OCI-LY3 (cell line): ENCODE data around the gene SPTBN4.

Experiments used
- H2AFZ ChIP-seq: fragments of 200-600, 300-600 bp; shearing (Covaris generic); 2 replicates; pipeline ENCODE4 v1.6.0; 2014; ENCODE audit warnings: antibody characterized with exemption, low read depth, low read length
- H3K27ac ChIP-seq: fragments of 200-600, 300-600 bp; sonication (generic); 2 replicates; pipeline ENCODE4 v1.5.1; 2014; ENCODE audit warnings: mild to moderate bottlenecking, low read length, moderate library complexity, mixed read lengths
- H3K27me3 ChIP-seq: fragments of 200-600, 300-600 bp; sonication (generic); 2 replicates; pipeline ENCODE4 v1.6.1; 2014; ENCODE audit warnings: low read depth, low read length, mixed read lengths
- H3K36me3 ChIP-seq: fragments of 200-600, 300-600 bp; sonication (generic); replicated peaks from 2 replicates; pipeline ENCODE3; 2014; ENCODE audit warnings: low read depth, low read length, mixed read lengths
- H3K4me1 ChIP-seq: fragments of 300-600, 200-600 bp; sonication (generic); 2 replicates; pipeline ENCODE4 v1.6.1; 2014; ENCODE audit warnings: low read length, mixed read lengths
- H3K4me2 ChIP-seq: fragments of 200-600, 300-600 bp; sonication (generic); 2 replicates; pipeline ENCODE4 v1.6.1; 2014; ENCODE audit warnings: low read length, mixed read lengths
- H3K4me3 ChIP-seq: fragments of 300-600, 200-600 bp; sonication (generic); 2 replicates; pipeline ENCODE4 v1.5.1; 2014; ENCODE audit warnings: antibody characterized with exemption, mild to moderate bottlenecking, low read length, moderate library complexity
- H3K79me2 ChIP-seq: fragments of 300-600, 200-600 bp; shearing (Covaris generic); 2 replicates; pipeline ENCODE4 v1.6.1; 2014; ENCODE audit warnings: mild to moderate bottlenecking, low read length, mixed read lengths
- H3K9ac ChIP-seq: fragments of 300-600, 200-600 bp; shearing (Covaris generic); 2 replicates; pipeline ENCODE4 v1.6.0; 2014; ENCODE audit warnings: mild to moderate bottlenecking, low read length, moderate library complexity
- H3K9me3 ChIP-seq: fragments of 200-600, 300-600 bp; shearing (Covaris generic); 2 replicates; pipeline ENCODE4 v1.6.1; 2014; ENCODE audit warnings: low read length, mixed read lengths; ENCODE audit not compliant: insufficient read depth
- H4K20me1 ChIP-seq: fragments of 200-600, 300-600 bp; sonication (generic); 2 replicates; pipeline ENCODE4 v1.6.1; 2016; ENCODE audit warnings: low read length, mixed read lengths; ENCODE audit not compliant: insufficient read depth
- EZH2phosphoT487 ChIP-seq: fragments of 200-600 bp; shearing (Covaris generic); IDR thresholded peaks from 2 replicates; pipeline ENCODE4 v1.6.1; 2018; ENCODE audit warnings: antibody characterized with exemption, mixed run types, low read depth
- TF ChIP-seq, protein P1 (sequence below): fragments of 200-600, 300-600 bp; sonication (generic); IDR thresholded peaks from 2 replicates; pipeline ENCODE4 v1.5.1; 2014; ENCODE audit warnings: antibody characterized with exemption, low read length, low read depth

Gene SPTBN4

DNA sequence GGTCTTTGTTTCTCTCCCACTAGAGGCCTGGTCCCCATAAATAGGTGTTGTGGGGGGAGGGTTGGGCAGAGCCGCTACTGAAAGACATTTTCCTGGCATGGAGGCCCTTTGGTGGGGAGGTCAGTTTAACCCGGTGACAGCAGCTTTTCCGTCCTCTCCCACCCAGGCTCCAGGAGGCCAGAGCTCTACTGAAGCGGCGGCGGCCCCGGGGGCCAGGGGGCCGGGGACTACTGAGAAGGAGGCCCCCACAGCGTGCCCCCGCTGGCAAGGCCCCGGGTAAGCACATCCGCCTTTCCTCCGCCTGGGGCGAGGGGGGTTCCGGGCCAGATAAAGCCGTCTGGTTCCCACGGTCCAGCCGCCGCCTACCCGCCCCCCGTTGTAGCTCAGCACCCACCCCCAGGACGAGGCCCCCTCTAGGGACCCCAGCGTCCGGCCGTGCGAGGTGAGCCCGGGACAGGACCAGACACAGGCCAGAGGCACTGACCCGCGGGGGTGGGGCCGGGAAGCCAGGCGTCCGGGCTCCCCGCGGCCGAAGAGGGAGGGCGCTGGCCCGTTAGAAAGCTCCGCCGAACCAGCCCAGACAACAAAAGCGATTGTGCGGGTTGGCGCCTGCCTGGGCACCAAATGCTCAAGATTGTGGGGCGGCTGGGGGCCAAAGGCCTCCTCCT, 133.2 kb downstream of the SPTBN4 start:
- H3K4me1 ChIP-seq: peaks cover 49% of the 10 kb centered on the region

DNA sequence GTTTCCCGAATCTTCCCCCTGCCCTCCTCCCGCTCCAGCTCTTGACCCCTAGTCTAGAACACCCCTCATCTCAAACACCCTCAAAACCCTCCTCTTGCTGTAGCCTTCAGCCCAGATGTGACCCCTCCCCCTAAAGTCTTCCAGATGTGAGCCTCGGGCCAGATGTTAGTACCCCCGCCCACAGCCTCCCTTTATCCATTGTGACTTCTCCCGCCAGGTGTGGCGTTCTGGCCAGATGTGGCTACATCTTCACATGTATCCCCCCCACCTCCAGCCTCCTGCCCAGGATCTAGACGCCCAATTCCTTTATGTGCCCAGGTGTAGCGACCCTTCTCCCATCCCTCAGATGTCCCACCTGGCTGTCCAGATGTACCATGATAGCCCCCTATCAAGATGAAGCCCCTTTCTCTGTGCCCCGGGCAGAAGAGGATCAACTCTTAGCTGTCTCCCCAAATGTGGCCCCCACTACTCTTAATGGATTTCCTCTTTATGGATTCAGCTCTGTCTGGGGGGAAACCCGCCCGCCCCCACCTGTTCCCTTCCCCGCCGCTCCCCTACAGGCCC, 133.9 kb downstream of the SPTBN4 start:
- TF ChIP-seq, protein P1, sequence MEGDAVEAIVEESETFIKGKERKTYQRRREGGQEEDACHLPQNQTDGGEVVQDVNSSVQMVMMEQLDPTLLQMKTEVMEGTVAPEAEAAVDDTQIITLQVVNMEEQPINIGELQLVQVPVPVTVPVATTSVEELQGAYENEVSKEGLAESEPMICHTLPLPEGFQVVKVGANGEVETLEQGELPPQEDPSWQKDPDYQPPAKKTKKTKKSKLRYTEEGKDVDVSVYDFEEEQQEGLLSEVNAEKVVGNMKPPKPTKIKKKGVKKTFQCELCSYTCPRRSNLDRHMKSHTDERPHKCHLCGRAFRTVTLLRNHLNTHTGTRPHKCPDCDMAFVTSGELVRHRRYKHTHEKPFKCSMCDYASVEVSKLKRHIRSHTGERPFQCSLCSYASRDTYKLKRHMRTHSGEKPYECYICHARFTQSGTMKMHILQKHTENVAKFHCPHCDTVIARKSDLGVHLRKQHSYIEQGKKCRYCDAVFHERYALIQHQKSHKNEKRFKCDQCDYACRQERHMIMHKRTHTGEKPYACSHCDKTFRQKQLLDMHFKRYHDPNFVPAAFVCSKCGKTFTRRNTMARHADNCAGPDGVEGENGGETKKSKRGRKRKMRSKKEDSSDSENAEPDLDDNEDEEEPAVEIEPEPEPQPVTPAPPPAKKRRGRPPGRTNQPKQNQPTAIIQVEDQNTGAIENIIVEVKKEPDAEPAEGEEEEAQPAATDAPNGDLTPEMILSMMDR: no peak
- TF ChIP-seq EZH2phosphoT487: no peak
- Histone ChIP-seq H4K20me1 (no peaks in the 10 kb centered on the region), H3K4me3 (peak overlapping the region; percentile 80), H3K9ac (peak overlapping the region; percentile 7; the same call in 1 of the 2 replicates), H3K4me2 (peak overlapping the region; percentile 59), H3K36me3 (no peaks in the 10 kb centered on the region), H3K27me3 (peaks cover 21% of the 10 kb centered on the region), H3K27ac (no peak overlapping the region), H3K79me2 (no peaks in the 10 kb centered on the region), H3K9me3 (no peaks in the 10 kb centered on the region), H3K4me1 (peaks cover 51% of the 10 kb centered on the region), H2AFZ (no peak overlapping the region; the same call in 1 of the 2 replicates)

More for the DNA sequence above, 133.2 kb downstream of the SPTBN4 start:
- Histone ChIP-seq H3K4me2 (peak overlapping the region; percentile 1), H3K9me3 (no peaks in the 10 kb centered on the region), H3K27me3 (peaks cover 21% of the 10 kb centered on the region), H3K36me3 (no peaks in the 10 kb centered on the region), H2AFZ (no peak overlapping the region), H3K4me3 (no peak overlapping the region), H3K9ac (no peak overlapping the region), H3K79me2 (no peaks in the 10 kb centered on the region), H3K27ac (no peak overlapping the region), H4K20me1 (no peaks in the 10 kb centered on the region)
- no peak for TF ChIP-seq EZH2phosphoT487
- TF ChIP-seq, protein P1: no peak

DNA sequence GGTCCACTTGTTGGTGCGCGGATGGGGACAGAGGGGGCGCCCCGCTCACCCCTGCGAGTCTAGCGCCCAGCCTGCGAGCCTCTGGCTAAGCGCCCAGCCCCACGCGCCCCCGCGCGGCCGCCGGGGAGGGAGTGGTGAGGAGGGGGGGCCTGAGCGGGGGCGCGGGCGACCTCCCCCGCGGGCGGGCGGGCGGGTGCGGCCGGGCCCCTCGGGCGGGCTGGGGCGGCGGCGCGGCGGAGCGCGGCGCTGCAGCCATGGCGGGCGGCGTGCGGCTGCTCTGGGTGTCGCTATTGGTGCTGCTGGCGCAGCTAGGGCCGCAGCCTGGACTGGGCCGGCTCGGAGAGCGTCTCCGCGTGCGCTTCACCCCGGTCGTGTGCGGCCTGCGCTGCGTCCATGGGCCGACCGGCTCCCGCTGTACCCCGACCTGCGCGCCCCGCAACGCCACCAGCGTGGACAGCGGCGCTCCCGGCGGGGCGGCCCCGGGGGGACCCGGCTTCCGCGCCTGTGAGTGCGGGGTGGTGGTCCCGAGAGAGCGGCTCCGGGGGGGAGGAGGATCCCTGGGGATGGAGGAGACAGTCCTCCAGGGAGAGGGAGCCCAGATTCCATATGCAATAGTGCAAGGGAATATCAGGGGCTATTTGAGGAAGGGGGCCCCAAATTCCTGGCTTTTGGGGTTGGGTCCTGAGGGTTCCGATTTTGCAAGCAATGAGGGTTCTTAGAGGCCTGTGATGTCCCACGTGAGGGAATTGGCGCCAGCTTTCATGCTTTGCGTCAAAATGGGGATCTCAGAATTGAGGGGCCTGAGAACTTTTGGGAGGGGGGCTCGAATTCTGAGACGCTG, 134.6 kb downstream of the SPTBN4 start, which contains the start of gene LTBP4:
TSS of gene LTBP4 (plus strand) at position 236 of the 841 bp plus-strand sequence. CDS start at position 255, 19 bp downstream.
- no peaks in the 10 kb centered on the region for H3K9me3 ChIP-seq
- no peak within 1 kb of the TSS for H3K27ac ChIP-seq
- TF ChIP-seq, protein P1: peak; percentile 46
- no peak for TF ChIP-seq EZH2phosphoT487
- H3K36me3 ChIP-seq: no peaks in the 10 kb centered on the region
- peaks cover 51% of the 10 kb centered on the region for H3K4me1 ChIP-seq
- H3K79me2 ChIP-seq: no peaks in the 10 kb centered on the region
- peak within 1 kb of the TSS; percentile 82 for H3K9ac ChIP-seq
- peak within 1 kb of the TSS; percentile 80 for H3K4me3 ChIP-seq
- no peaks in the 10 kb centered on the region for H4K20me1 ChIP-seq
- H3K27me3 ChIP-seq: peaks cover 21% of the 10 kb centered on the region
- H3K4me2 ChIP-seq: peak within 1 kb of the TSS; percentile 97
- H2AFZ ChIP-seq: peak within 1 kb of the TSS; percentile 79; the same call in 1 of the 2 replicates

DNA sequence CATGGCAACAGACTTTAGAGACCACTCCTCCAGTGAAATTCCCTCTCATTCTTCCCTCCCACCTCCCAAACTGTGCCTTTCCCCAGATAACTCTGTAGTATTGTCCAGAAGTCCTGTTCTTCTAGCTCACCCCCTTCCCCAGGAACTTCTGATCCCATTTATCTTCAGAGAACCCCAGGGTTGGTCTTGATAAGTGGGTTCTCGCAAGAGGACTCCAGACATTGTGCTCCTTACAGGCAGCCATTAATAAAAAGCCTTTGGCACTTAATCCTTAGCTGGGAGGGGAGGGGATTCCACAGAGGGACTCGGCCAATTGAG, 136.2 kb downstream of the SPTBN4 start:
- no peaks in the 10 kb centered on the region for H3K79me2 ChIP-seq
- H4K20me1 ChIP-seq: no peaks in the 10 kb centered on the region
- TF ChIP-seq EZH2phosphoT487: no peak
- TF ChIP-seq, protein P1: no peak
- peak overlapping the region; percentile 80 for H3K4me3 ChIP-seq
- H2AFZ ChIP-seq: no peak overlapping the region
- peak overlapping the region; percentile 97 for H3K4me2 ChIP-seq
- H3K36me3 ChIP-seq: no peaks in the 10 kb centered on the region
- peak overlapping the region; percentile 34; the same call in 1 of the 2 replicates for H3K9ac ChIP-seq
- no peaks in the 10 kb centered on the region for H3K9me3 ChIP-seq
- H3K27ac ChIP-seq: no peak overlapping the region
- H3K4me1 ChIP-seq: peaks cover 54% of the 10 kb centered on the region
- H3K27me3 ChIP-seq: peaks cover 21% of the 10 kb centered on the region
